ENCODE measurements around the gene DYNLRB2. TPM values are rescaled to one million over a fixed set of nuclear protein-coding genes. Genes with fewer than 3 reads are reported as not detected.

The DYNLRB2 gene
- total and polyA plus RNA-seq, 8 donors: 1.6 TPM; not detected in 7

DNA sequence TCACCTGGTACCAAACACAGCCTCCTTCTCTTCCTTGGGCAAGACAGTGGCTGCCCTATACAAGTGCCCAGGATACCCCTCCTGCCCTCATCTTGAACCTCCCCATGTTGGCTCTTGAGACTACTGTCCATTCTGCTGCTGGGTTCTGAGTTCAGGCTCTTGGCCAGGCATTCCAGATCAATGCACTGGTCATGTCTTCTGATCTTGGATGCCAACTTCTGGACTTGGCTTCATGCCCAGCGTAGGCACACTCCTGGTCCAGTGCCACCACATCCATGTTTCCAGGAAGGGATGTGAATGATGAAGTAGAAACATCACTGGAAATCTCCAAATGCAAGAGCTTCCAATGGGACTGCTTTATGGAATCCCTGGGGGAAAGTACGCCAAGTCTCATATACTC lies 51.5 kb downstream of the DYNLRB2 start:
- TF ChIP-seq, protein P1, sequence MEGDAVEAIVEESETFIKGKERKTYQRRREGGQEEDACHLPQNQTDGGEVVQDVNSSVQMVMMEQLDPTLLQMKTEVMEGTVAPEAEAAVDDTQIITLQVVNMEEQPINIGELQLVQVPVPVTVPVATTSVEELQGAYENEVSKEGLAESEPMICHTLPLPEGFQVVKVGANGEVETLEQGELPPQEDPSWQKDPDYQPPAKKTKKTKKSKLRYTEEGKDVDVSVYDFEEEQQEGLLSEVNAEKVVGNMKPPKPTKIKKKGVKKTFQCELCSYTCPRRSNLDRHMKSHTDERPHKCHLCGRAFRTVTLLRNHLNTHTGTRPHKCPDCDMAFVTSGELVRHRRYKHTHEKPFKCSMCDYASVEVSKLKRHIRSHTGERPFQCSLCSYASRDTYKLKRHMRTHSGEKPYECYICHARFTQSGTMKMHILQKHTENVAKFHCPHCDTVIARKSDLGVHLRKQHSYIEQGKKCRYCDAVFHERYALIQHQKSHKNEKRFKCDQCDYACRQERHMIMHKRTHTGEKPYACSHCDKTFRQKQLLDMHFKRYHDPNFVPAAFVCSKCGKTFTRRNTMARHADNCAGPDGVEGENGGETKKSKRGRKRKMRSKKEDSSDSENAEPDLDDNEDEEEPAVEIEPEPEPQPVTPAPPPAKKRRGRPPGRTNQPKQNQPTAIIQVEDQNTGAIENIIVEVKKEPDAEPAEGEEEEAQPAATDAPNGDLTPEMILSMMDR (IDR thresholded peaks at IDR 0.05): no peak
- no peak for TF ChIP-seq EP300 (IDR thresholded peaks at IDR 0.05)
- no peak for TF ChIP-seq POLR2A (IDR thresholded peaks at IDR 0.05)
- TF ChIP-seq POLR2AphosphoS5 (IDR thresholded peaks at IDR 0.05): no peak
- no peaks in the 10 kb centered on the region for H3K9me3 ChIP-seq
- no peak overlapping the region for H3K4me3 ChIP-seq
- H3K36me3 ChIP-seq: no peaks in the 10 kb centered on the region
- no peak for DNase-seq
- peaks cover 0 to 5% (median 0%) of the 10 kb centered on the region in 3 donors for H3K27me3 ChIP-seq
- no peak overlapping the region for H3K27ac ChIP-seq
- 84 to 91% (median 90%) methylated on average over 2 of the region's 2 CpGs for WGBS, 5 donors
- intact Hi-C loops (cut with DNase I; ENCODE audit: low total_unique reads): no loop called here
- no peaks in the 10 kb centered on the region for H3K4me1 ChIP-seq

- intact Hi-C loops (cut with DNase I; ENCODE audit: low total_unique reads): no loop called here
- TF ChIP-seq, protein P1 (IDR thresholded peaks at IDR 0.05): no peak
- TF ChIP-seq EP300 (IDR thresholded peaks at IDR 0.05) (no peak), POLR2A (IDR thresholded peaks at IDR 0.05) (no peak), POLR2AphosphoS5 (IDR thresholded peaks at IDR 0.05) (no peak)
- Histone ChIP-seq H3K27ac (no peak overlapping the region), H3K4me1 (no peaks in the 10 kb centered on the region), H3K4me3 (no peak overlapping the region), H3K9me3 (no peaks in the 10 kb centered on the region), H3K27me3 (peaks cover 0 to 5% (median 0%) of the 10 kb centered on the region in 3 donors), H3K36me3 (no peaks in the 10 kb centered on the region)
- DNase-seq: no peak
These were observed 54.0 kb downstream of the DYNLRB2 start for GRCh38 chr16:80594756-80595155.

DNA sequence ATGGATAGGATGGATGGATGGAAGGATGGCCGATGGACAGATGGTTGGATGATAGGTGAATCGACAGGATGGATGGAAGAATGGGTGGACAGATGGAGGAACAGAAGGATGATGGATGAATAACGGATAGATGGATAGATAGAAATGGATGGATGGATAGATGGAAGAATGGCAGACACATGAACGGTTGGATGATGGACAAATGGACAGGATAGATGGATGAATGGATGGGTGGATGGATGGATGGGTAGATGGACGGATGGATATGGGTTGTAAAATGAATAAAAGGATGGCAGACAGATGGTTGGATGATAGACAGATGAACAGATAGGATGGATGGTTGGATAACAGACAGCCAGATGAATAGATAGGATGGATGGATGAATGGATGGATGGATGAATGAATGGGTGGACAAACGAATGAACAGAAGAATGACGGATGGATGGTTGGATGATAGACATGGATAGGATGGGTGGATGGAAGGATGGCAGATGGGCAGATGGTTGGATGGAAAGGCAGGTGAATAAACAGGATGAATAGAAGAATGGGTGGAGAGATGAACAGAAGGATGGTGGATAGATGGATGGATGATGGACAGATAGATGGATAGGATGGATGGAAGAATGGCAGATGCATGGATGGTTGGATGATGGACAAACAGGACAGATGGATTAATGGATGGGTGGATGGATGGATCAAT lies 55.9 kb downstream of the DYNLRB2 start:
- Histone ChIP-seq H3K36me3 (no peaks in the 10 kb centered on the region), H3K27ac (no peak overlapping the region), H3K9me3 (no peaks in the 10 kb centered on the region), H3K27me3 (peaks cover 0 to 5% (median 0%) of the 10 kb centered on the region in 3 donors), H3K4me1 (no peaks in the 10 kb centered on the region), H3K4me3 (no peak overlapping the region)
- no peak for DNase-seq
- TF ChIP-seq, protein P1 (IDR thresholded peaks at IDR 0.05): no peak
- TF ChIP-seq POLR2AphosphoS5 (IDR thresholded peaks at IDR 0.05) (no peak), POLR2A (IDR thresholded peaks at IDR 0.05) (no peak), EP300 (IDR thresholded peaks at IDR 0.05) (no peak)
- WGBS, 5 donors: 83 to 93% (median 90%) methylated on average over 7 of the region's 7 CpGs
- intact Hi-C loops (cut with DNase I; ENCODE audit: low total_unique reads): no loop called here

DNA sequence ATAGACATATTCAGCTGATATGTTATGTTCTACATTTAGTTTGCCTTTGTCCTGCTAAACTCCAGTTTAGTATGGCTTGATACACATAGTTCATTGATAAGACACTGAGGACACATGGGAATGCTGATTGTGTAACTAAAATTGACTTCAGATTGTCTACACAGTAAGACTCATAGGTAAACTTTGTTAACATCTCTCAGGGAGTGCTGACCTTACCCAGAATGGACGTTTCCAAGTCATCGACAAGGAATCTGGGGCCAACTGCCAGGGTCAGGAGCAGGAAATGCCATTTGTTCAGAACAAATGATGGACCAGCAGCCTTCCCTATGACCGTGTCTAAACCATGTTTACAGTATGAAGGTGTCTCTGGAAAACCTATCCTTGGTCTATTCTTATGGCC lies 58.7 kb downstream of the DYNLRB2 start:
- Histone ChIP-seq H3K4me3 (no peak overlapping the region), H3K27me3 (no peaks in the 10 kb centered on the region), H3K27ac (no peak overlapping the region), H3K36me3 (peaks cover 0 to 7% (median 3%) of the 10 kb centered on the region in 4 donors), H3K9me3 (no peaks in the 10 kb centered on the region), H3K4me1 (no peaks in the 10 kb centered on the region)
- 38 to 65% (median 54%) methylated on average over 3 of the region's 3 CpGs for WGBS, 5 donors
- TF ChIP-seq POLR2A (IDR thresholded peaks at IDR 0.05) (no peak), POLR2AphosphoS5 (IDR thresholded peaks at IDR 0.05) (no peak), EP300 (IDR thresholded peaks at IDR 0.05) (no peak)
- TF ChIP-seq, protein P1 (IDR thresholded peaks at IDR 0.05): no peak
- no peak for DNase-seq
- intact Hi-C loops (cut with DNase I; ENCODE audit: low total_unique reads): no loop called here
